ENCODE measurements around the gene SPAG7.

DNA sequence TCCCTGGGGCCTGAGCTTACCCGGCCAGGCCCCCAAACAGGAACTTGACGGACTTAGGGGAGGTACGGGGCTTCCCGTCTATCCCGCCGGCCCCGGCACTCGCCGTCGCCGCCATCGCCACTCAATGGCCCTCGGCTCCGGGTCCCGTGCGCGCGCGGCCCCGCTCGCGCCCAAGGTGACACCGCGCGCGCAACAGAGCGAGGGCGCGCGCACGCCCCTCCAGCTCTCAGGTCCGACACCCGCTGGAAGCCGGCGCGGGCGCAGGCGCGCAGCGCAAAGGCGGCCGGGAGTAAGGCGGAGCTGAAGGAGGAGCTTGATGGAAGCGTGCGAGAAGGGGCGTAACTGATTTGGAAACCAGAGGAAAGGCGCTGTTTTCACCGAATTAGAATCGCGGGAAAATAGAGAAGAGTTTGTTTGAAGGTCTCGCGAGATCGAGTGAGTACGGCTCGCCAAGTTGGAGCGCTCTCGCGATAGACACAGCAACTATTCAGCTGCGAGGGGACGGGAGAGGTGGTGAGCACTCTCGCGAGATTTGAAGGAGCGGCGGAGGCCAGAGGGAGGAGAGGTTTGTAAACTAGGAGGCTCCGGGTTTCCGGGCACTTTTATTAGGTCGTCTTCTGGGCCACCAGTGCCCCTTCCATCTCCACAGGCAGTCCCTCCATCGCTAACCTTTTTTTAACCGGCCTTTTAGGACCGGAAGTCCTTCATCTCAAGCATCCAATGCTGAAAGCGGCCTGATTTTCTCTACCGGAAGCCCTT, 27.6 kb downstream of the SPAG7 start, which contains the start of the genes RNF167 and SLC25A11:
- TF ChIP-seq EZH2phosphoT487 (IDR thresholded peaks at IDR 0.05; ENCODE audit: low read depth, severe bottlenecking, unreplicated experiment) (no peak), CTCF (IDR thresholded peaks at IDR 0.05; ENCODE audit: poor library complexity) (no peak), EZH2 (IDR thresholded peaks at IDR 0.05; ENCODE audit: borderline replicate concordance) (no peak)
